ENCODE results near the gene PPFIA1.

DNA sequence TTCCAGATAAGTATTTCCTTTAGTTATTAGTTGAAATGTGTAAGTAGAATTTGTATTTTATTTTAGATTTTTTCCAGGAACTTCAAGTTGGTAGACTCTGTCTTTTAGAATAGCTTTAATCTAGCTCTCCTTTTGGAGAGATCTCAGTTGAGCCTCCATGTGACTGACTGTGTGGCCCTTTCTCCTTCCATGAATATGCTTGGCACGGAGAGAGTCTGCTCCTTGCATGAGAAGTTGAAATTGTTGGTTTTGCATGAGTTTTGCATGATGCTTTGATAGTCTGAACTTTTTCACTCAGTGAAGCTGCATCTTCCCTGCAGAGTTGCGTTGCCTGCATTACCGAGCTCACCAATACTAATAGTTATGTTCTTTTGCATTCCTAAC, 95.0 kb downstream of the PPFIA1 start:
- TF ChIP-seq, protein P1, sequence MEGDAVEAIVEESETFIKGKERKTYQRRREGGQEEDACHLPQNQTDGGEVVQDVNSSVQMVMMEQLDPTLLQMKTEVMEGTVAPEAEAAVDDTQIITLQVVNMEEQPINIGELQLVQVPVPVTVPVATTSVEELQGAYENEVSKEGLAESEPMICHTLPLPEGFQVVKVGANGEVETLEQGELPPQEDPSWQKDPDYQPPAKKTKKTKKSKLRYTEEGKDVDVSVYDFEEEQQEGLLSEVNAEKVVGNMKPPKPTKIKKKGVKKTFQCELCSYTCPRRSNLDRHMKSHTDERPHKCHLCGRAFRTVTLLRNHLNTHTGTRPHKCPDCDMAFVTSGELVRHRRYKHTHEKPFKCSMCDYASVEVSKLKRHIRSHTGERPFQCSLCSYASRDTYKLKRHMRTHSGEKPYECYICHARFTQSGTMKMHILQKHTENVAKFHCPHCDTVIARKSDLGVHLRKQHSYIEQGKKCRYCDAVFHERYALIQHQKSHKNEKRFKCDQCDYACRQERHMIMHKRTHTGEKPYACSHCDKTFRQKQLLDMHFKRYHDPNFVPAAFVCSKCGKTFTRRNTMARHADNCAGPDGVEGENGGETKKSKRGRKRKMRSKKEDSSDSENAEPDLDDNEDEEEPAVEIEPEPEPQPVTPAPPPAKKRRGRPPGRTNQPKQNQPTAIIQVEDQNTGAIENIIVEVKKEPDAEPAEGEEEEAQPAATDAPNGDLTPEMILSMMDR (IDR thresholded peaks at IDR 0.05; ENCODE audit: low read length), result no peak
- TF ChIP-seq EZH2phosphoT487 (IDR thresholded peaks at IDR 0.05; ENCODE audit: low read length) (no peak), EZH2 (optimal IDR thresholded peaks at IDR 0.05; ENCODE audit: low read depth, low read length) (no peak)

Data from MM.1S (cell line).